A549 (cell line): Measurements from ENCODE around the gene VPS26B. TPM values are rescaled to one million over a fixed set of nuclear protein-coding genes. Genes with fewer than 3 reads are reported as not detected.
A peak's percentile ranks its signal among the peaks of the same experiment; 100 is the strongest.

Source experiments
- ATAC-seq, 2 experiments: fragments of 200-7000 bp in 1 of 2; fragments of >200 bp in 1 of 2; cut with Nextera tagmentation in 1 of 2; cut with Tn5 transposase in 1 of 2; 3 replicates each; pipeline versions ENCODE4 v1.8.0 to v1.9.1; 2018 to 2020; ENCODE audit warnings: mild to moderate bottlenecking in 1 of 2, moderate library complexity in 1 of 2
- CTCF ChIA-PET: fragments of 300-600 bp; sonication (Branson Sonifier 250); formaldehyde crosslinking; extraction: SDS; loops from one replicate; lab custom pipeline; 2021; ENCODE audit warnings: antibody characterized with exemption, inconsistent platforms; lab: Yijun Ruan, JAX
- POLR2A ChIA-PET: fragments of 350-600 bp; formaldehyde crosslinking; extraction: SDS; loops from one replicate; lab custom pipeline; 2021; ENCODE audit warnings: antibody characterized with exemption, inconsistent platforms; lab: Yijun Ruan, JAX
- DNase-seq, 2 experiments: peaks; one replicate each; pipeline versions ENCODE4 v3.0.0 to v3.0.0-alpha.2; 2011 to 2016; ENCODE audit warnings: low read depth in 1 of 2, low spot score in 1 of 2
- FAIRE-seq: peaks from 2 replicates; lab custom pipeline; 2011; peaks lifted over from hg19 to GRCh38; lab: Jason Lieb, UNC
- H3K27ac ChIP-seq, 2 experiments: fragments of >200 bp; sonication (Bioruptor Twin); formaldehyde crosslinking; 3 replicates each; pipeline ENCODE4 v1.5.1; 2016 to 2017
- H3K4me1 ChIP-seq: fragments of >200 bp; sonication (Bioruptor Twin); formaldehyde crosslinking; 3 replicates; pipeline ENCODE4 v1.6.1; 2016
- H3K4me2 ChIP-seq: fragments of >200 bp; sonication (Bioruptor Twin); formaldehyde crosslinking; 3 replicates; pipeline ENCODE4 v1.6.1; 2016
- H3K4me3 ChIP-seq: fragments of >200 bp; sonication (Bioruptor Twin); formaldehyde crosslinking; 3 replicates; pipeline ENCODE4 v1.5.1; 2016
- H3K9me3 ChIP-seq: fragments of >200 bp; sonication (Bioruptor Twin); formaldehyde crosslinking; 3 replicates; pipeline ENCODE4 v1.6.1; 2016
- BHLHE40 ChIP-seq: IDR thresholded peaks from 2 replicates; pipeline ENCODE4 v1.6.1; 2012; ENCODE audit warnings: low read depth, low read length, inconsistent platforms
- CHD4 ChIP-seq: fragments of 200-600 bp; sonication (generic); IDR thresholded peaks from 2 replicates; pipeline ENCODE4 v1.6.1; 2016; ENCODE audit warnings: antibody characterized with exemption, mild to moderate bottlenecking, borderline replicate concordance
- EHMT2 ChIP-seq: fragments of 200-600 bp; sonication (generic); IDR thresholded peaks from 2 replicates; pipeline ENCODE4 v1.6.1; 2016; ENCODE audit warnings: antibody characterized with exemption, low read depth, mild to moderate bottlenecking, moderate library complexity
- FOSB ChIP-seq: fragments of 250-450 bp; sonication (Bioruptor Pico); IDR thresholded peaks from 2 replicates; pipeline ENCODE4 v1.5.0; 2020; ENCODE audit warnings: mild to moderate bottlenecking, moderate library complexity
- FOSL2 ChIP-seq, 2 experiments: fragments of 450-650 bp in 1 of 2; fragments of >200 bp in 1 of 2; sonication (Bioruptor Twin) in 1 of 2; formaldehyde crosslinking; IDR thresholded peaks; 2 replicates each; pipeline versions ENCODE4 v1.5.0 to v1.6.1; 2016 to 2020; ENCODE audit warnings: mild to moderate bottlenecking in 1 of 2, moderate library complexity in 1 of 2
- HDAC2 ChIP-seq: fragments of 200-600 bp; sonication (generic); IDR thresholded peaks from 2 replicates; pipeline ENCODE4 v1.6.1; 2016
- HES2 ChIP-seq: fragments of >200 bp; sonication (Bioruptor Twin); formaldehyde crosslinking; IDR thresholded peaks from 2 replicates; pipeline ENCODE4 v1.6.1; 2016
- HMGXB4 ChIP-seq: fragments of 250-450 bp; sonication (Bioruptor Pico); IDR thresholded peaks from 2 replicates; pipeline ENCODE4 v1.5.0; 2021; ENCODE audit warnings: mild to moderate bottlenecking, moderate library complexity, borderline replicate concordance
- JUN ChIP-seq, 2 experiments: fragments of >200 bp; sonication (Bioruptor Twin); formaldehyde crosslinking; IDR thresholded peaks; 2 replicates in 1 of 2; 3 replicates in 1 of 2; pipeline ENCODE4 v1.6.1; 2016 to 2017
- MYC ChIP-seq: IDR thresholded peaks from 2 replicates; pipeline ENCODE4 v1.6.1; 2012; ENCODE audit warnings: mild to moderate bottlenecking, inconsistent platforms, low read length, improper control_type of control experiment, borderline replicate concordance
- NR3C1 ChIP-seq: fragments of >200 bp; sonication (Bioruptor Twin); formaldehyde crosslinking; IDR thresholded peaks from 3 replicates; pipeline ENCODE4 v1.6.1; 2017
- PHF8 ChIP-seq: fragments of 200-600 bp; sonication (generic); IDR thresholded peaks from 2 replicates; pipeline ENCODE4 v1.6.1; 2016; ENCODE audit warnings: low read depth, mild to moderate bottlenecking, antibody characterized with exemption, moderate library complexity, borderline replicate concordance
- TP53 ChIP-seq: fragments of 250-450 bp; sonication (Bioruptor Pico); IDR thresholded peaks from 2 replicates; pipeline ENCODE4 v1.5.0; 2021; ENCODE audit warnings: mild to moderate bottlenecking, moderate library complexity
- WGBS: methylation state at CpG from one replicate; pipeline ENCODE4 v1.1.6; 2017; ENCODE audit errors: missing lambda C conversion rate; 5-methylcytosine and 5-hydroxymethylcytosine counted together
- polyA plus RNA-seq, 4 experiments: library from polyadenylated mRNA; depleted of rRNA in 3 of 4; stranded (reverse); fragments of >200 nt; fragmentation: RNase III in 1 of 4; extraction: RNeasy Plus Mini Kit Qiagen cat#74134 plus additional on column Dnase treatment in 1 of 4; gene quantifications; 2 replicates in 3 of 4; 3 replicates in 1 of 4; pipeline ENCODE4 v1.2.3, GENCODE V29; 2011 to 2017
- TF ChIP-seq, protein P1 (sequence below): fragments of 450-650 bp; IDR thresholded peaks from 2 replicates; pipeline ENCODE4 v1.6.1; 2014; ENCODE audit warnings: antibody characterized with exemption
- TF ChIP-seq, protein P2 (sequence below): fragments of 200-600 bp; sonication (generic); IDR thresholded peaks from 2 replicates; pipeline ENCODE4 v1.6.1; 2016; ENCODE audit warnings: antibody characterized with exemption, mild to moderate bottlenecking, moderate library complexity
- TF ChIP-seq, protein P3 (sequence below): fragments of 150-350 bp; IDR thresholded peaks from 2 replicates; pipeline ENCODE4 v1.6.1; 2014; ENCODE audit warnings: low read depth, mild to moderate bottlenecking, low read length
- TF ChIP-seq, protein P4 (sequence below): fragments of >200 bp; sonication (Bioruptor Twin); formaldehyde crosslinking; IDR thresholded peaks from 3 replicates; pipeline ENCODE4 v1.5.1; 2016

VPS26B gene
- polyA plus RNA-seq, 2 of the 4 experiments (the other 2 are of a cell fraction): 19.2 to 25.7 TPM

GRCh38 chr11:134272381-134273316, 48.2 kb downstream of the VPS26B start:
- Histone ChIP-seq H3K4me2 (no peak overlapping the region), H3K4me1 (peaks cover 3% of the 10 kb centered on the region; the same call in 1 of the 3 replicates), H3K4me3 (no peak overlapping the region), H3K27ac (no peak overlapping the region), H3K9me3 (no peaks in the 10 kb centered on the region)
- ATAC-seq: no peak
- ChIA-PET CTCF (no interaction called here), POLR2A (no interaction called here)
- no peak for DNase-seq
- WGBS: 43% methylated on average over 18 of the region's 18 CpGs
- no peak for TF ChIP-seq BHLHE40
- no peak for TF ChIP-seq HDAC2
- TF ChIP-seq CHD4: no peak
- TF ChIP-seq TP53 (CRISPR knock-in tag): no peak
- no peak for TF ChIP-seq FOSB (CRISPR knock-in tag)
- no peak for TF ChIP-seq NR3C1
- TF ChIP-seq, protein P1, sequence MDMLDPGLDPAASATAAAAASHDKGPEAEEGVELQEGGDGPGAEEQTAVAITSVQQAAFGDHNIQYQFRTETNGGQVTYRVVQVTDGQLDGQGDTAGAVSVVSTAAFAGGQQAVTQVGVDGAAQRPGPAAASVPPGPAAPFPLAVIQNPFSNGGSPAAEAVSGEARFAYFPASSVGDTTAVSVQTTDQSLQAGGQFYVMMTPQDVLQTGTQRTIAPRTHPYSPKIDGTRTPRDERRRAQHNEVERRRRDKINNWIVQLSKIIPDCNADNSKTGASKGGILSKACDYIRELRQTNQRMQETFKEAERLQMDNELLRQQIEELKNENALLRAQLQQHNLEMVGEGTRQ: no peak
- TF ChIP-seq, protein P2, sequence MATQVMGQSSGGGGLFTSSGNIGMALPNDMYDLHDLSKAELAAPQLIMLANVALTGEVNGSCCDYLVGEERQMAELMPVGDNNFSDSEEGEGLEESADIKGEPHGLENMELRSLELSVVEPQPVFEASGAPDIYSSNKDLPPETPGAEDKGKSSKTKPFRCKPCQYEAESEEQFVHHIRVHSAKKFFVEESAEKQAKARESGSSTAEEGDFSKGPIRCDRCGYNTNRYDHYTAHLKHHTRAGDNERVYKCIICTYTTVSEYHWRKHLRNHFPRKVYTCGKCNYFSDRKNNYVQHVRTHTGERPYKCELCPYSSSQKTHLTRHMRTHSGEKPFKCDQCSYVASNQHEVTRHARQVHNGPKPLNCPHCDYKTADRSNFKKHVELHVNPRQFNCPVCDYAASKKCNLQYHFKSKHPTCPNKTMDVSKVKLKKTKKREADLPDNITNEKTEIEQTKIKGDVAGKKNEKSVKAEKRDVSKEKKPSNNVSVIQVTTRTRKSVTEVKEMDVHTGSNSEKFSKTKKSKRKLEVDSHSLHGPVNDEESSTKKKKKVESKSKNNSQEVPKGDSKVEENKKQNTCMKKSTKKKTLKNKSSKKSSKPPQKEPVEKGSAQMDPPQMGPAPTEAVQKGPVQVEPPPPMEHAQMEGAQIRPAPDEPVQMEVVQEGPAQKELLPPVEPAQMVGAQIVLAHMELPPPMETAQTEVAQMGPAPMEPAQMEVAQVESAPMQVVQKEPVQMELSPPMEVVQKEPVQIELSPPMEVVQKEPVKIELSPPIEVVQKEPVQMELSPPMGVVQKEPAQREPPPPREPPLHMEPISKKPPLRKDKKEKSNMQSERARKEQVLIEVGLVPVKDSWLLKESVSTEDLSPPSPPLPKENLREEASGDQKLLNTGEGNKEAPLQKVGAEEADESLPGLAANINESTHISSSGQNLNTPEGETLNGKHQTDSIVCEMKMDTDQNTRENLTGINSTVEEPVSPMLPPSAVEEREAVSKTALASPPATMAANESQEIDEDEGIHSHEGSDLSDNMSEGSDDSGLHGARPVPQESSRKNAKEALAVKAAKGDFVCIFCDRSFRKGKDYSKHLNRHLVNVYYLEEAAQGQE: no peak
- no peak for TF ChIP-seq HES2
- TF ChIP-seq JUN (IDR thresholded peaks at IDR 0.05): no peak
- TF ChIP-seq HMGXB4 (CRISPR knock-in tag): no peak
- no peak for TF ChIP-seq PHF8
- TF ChIP-seq EHMT2: no peak
- TF ChIP-seq, all 56 proteins: peak for 0
- no peak for FAIRE-seq

- no peak for DNase-seq
- FAIRE-seq: no peak
- ATAC-seq: no peak
- no peak overlapping the region for H3K27ac ChIP-seq
- no peaks in the 10 kb centered on the region for H3K9me3 ChIP-seq
- no peak overlapping the region for H3K4me2 ChIP-seq
- ChIA-PET POLR2A (no interaction called here), CTCF (interaction anchor here (0.6 kb wide), 2 partner anchors 85 to 568 kb away, joined by 3 to 6 read pairs; no protein-coding TSS in a partner anchor)
- H3K4me3 ChIP-seq: no peak overlapping the region
- WGBS: 50% methylated on average over 3 of the region's 3 CpGs
- TF ChIP-seq PHF8 (no peak), JUN (IDR thresholded peaks at IDR 0.05) (no peak)
- H3K4me1 ChIP-seq: peaks cover 3% of the 10 kb centered on the region; the same call in 1 of the 3 replicates
Measured at GRCh38 chr11:134273317-134273712, 48.8 kb downstream of the VPS26B start.

GRCh38 chr11:134275188-134275533, 50.7 kb downstream of the VPS26B start:
- peaks cover 3% of the 10 kb centered on the region; the same call in 1 of the 3 replicates for H3K4me1 ChIP-seq
- no peak for FAIRE-seq
- no peak overlapping the region for H3K27ac ChIP-seq
- peak overlapping the region; percentile 45; the same call in 1 of the 3 replicates for H3K4me3 ChIP-seq
- 18% methylated on average over 5 of the region's 5 CpGs for WGBS
- ChIA-PET CTCF (interaction anchor here (1.4 kb wide), 1 partner anchor 14 kb away, joined by 5 read pairs; no protein-coding TSS in a partner anchor), POLR2A (no interaction called here)
- no peak for DNase-seq
- H3K4me2 ChIP-seq: peak overlapping the region; percentile 87
- no peak for ATAC-seq
- H3K9me3 ChIP-seq: no peaks in the 10 kb centered on the region
- TF ChIP-seq MYC (no peak), FOSL2 (IDR thresholded peaks at IDR 0.05) (no peak), FOSL2 (CRISPR knock-in tag; IDR thresholded peaks at IDR 0.05) (no peak), CHD4 (no peak), JUN (IDR thresholded peaks at IDR 0.05) (no peak)
- TF ChIP-seq, protein P3, sequence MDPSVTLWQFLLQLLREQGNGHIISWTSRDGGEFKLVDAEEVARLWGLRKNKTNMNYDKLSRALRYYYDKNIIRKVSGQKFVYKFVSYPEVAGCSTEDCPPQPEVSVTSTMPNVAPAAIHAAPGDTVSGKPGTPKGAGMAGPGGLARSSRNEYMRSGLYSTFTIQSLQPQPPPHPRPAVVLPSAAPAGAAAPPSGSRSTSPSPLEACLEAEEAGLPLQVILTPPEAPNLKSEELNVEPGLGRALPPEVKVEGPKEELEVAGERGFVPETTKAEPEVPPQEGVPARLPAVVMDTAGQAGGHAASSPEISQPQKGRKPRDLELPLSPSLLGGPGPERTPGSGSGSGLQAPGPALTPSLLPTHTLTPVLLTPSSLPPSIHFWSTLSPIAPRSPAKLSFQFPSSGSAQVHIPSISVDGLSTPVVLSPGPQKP: no peak
- TF ChIP-seq, protein P4, sequence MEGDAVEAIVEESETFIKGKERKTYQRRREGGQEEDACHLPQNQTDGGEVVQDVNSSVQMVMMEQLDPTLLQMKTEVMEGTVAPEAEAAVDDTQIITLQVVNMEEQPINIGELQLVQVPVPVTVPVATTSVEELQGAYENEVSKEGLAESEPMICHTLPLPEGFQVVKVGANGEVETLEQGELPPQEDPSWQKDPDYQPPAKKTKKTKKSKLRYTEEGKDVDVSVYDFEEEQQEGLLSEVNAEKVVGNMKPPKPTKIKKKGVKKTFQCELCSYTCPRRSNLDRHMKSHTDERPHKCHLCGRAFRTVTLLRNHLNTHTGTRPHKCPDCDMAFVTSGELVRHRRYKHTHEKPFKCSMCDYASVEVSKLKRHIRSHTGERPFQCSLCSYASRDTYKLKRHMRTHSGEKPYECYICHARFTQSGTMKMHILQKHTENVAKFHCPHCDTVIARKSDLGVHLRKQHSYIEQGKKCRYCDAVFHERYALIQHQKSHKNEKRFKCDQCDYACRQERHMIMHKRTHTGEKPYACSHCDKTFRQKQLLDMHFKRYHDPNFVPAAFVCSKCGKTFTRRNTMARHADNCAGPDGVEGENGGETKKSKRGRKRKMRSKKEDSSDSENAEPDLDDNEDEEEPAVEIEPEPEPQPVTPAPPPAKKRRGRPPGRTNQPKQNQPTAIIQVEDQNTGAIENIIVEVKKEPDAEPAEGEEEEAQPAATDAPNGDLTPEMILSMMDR: no peak
